Middle frontal gyrus (tissue), 1 donor: ENCODE measurements around the gene NRIP2.
A peak's percentile ranks its signal among the peaks of the same experiment; 100 is the strongest.

ENCODE experiments used
- DNase-seq: peaks from one replicate; pipeline ENCODE4 v3.0.0-alpha.2; 2015; ENCODE audit warnings: low spot score; ENCODE audit errors: extremely low spot score

The NRIP2 gene

DNA sequence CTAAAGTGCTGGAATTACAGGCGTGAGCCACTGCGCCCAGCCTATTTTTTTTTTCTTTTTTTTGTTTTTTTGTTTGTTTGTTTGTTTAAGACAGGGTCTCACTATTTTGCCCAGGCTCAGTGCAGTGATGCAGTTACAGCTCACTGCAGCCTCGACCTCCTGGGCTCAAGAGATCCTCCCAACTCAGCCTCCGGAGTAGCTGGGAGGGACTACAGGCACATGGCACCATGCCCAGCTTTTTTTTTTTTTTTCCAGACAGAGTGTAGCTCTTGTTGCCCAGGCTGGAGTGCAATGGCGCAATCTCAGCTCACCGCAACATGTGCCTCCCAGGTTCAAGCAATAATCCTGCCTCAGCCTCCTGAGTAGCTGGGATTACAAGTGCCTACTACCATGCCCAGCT is 28.1 kb downstream of the NRIP2 start:
- no peak for DNase-seq

DNA sequence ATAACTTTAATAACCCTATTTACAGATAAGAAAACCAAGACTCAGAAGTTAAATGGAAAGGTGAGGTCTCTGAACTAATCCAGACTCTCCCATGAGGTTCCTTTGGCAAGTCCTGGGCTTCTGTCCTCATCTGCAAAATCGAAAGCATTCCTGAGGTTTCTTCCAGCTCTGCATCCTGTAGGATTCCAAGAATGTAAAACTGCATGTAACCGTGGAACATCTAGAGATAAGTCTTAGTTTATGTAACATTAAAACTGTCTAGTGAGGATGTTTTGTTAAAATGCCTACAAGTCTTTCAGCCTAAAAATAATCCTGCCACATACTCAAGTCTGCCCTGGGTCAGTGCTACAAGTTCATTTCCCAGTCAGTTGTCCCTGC is 29.7 kb downstream of the NRIP2 start:
- DNase-seq, result no peak

DNA sequence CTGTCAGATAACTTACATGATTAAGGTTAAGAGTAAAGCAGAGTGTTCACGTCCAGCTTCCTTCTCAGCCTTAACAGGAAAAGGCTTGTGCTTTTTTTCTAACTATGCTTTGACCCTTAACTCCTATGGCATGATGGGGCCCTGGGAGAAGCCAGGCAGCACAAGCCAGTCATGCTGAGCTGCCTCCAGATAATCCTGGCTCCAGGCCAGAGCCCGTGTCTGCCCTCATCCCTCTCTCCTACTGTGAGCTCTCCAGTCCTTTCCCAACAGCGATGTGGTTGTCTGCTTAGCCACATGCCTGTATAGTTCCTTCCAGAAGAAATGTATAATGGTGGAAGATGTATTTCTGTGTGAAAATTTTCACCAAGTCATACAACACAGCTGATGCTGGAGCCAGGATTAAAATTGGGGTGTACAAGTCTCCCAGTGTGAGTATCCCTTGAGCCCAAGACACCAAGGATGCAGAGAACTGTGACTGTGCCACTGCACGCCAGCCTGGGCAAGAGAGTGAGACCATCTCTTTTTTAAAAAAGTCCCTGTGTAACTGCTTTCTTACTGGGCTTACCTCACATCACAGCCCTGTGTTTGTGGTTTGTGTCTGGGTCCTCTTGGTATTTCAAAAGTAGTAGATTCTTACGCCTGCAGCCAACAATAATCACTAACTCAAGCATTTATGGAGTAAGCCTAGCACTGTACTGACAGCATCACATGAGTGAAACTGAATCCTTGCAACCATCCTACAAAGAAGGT is 30.3 kb downstream of the NRIP2 start:
- no peak for DNase-seq

DNA sequence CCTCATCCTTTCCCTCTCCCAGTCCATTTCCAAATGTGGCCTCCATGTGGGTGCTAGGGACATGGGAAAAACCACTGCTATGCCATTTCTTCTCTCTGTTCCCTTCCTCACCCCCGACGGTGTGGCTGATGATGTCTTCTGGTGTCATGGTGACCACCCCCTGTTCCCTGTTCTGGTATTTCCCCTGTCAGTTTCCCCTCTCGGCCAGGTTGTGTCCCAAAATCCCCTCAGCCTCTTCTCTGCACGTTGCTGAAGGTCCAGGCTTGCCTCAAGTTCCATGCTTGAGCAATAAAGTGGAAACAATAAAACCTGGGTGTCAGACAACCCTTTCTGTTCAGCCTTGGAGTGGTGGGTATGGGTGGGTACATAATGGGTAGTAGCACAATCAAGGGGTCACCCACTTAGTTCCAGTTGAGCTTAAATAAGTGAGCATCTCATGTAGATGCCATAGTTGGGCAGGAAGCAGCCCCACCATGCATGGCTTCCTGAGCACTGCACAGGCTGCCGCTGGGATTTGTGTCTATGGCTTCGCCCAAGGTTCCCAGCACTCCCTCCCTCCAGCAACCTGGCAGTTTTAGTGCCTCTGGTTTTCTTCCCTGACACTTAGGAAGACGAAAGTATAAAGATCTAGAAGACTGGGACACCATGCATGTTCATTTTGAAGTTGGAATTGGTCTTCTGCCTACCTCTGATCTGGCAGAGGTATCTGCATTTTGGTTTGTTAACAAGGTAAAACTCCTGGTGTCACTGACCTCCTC is 31.0 kb downstream of the NRIP2 start:
- DNase-seq, result no peak

DNA sequence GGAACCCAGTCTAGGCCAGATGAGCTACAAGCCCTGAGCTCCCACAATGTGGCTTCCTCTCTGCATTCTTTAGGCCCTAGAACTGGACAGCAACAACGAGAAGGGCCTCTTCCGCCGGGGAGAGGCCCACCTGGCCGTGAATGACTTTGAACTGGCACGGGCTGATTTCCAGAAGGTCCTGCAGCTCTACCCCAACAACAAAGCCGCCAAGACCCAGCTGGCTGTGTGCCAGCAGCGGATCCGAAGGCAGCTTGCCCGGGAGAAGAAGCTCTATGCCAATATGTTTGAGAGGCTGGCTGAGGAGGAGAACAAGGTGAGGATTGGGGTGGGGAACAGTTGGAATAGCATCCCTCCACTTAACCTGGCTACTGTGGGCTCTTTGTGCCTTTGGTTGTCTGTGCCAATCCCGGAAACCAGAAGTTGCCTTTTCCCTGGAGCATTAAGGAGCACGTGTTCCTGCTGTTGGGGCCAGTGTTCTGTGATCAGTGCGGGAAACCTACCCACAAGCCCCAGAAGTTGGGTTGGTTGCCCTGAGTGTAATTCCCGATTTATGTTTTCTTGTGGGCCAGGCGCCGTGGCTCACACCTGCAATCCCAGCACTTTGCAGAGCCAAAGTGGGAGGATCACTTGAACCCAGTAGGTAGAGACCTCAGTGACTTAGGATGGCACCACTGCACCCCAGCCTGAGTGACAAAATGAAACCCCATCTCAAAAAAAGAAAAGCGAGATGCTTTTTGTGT is 33.6 kb downstream of the NRIP2 start:
- DNase-seq, result no peak

DNA sequence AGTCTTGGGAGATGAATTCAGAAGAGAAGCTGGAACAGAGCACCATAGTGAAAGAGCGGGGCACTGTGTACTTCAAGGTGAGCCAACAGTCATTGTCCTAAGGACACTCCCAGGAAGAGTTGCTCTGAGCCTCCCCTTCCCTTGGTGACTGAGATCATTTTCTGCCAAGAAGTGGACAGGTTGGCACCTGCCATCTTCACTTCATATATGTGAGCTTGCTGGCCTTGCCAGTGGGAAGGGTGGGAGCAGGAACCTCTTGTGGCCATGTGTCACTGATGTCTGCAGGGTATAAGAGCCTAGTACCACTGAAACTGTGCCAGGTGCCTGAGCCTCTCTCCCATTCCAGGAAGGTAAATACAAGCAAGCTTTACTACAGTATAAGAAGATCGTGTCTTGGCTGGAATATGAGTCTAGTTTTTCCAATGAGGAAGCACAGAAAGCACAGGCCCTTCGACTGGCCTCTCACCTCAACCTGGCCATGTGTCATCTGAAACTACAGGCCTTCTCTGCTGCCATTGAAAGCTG is 34.7 kb downstream of the NRIP2 start:
- DNase-seq, result no peak

DNA sequence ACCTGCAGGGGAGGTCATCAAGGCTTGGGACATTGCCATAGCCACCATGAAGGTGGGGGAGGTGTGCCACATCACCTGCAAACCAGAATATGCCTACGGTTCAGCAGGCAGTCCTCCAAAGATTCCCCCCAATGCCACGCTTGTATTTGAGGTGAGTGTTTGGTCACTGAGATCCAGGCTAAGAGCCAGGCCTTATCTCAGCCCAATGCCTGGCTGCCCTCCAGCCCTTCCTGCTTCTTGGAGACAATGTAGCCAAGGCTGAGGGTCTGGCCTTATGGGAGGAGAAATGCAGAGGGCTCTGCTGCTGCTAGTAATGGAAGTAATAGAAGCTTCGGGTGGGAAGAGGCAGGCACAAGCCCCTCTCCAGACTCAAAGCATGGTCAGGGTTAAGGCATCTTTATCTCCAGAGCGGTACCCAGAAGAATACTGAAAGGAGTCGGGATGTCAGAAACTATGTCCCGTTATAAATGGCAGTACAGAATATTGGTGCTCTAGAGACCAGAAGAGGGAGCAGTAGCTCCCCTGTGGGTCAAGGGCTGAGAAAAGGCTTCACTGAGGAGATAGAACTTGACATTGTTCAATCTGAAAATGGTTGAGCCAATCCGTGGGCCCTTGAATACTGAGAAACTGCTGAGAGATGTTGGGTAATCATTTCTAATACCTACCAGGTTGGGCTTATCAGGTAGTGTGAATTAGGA is 37.0 kb downstream of the NRIP2 start:
- DNase-seq, result no peak

DNA sequence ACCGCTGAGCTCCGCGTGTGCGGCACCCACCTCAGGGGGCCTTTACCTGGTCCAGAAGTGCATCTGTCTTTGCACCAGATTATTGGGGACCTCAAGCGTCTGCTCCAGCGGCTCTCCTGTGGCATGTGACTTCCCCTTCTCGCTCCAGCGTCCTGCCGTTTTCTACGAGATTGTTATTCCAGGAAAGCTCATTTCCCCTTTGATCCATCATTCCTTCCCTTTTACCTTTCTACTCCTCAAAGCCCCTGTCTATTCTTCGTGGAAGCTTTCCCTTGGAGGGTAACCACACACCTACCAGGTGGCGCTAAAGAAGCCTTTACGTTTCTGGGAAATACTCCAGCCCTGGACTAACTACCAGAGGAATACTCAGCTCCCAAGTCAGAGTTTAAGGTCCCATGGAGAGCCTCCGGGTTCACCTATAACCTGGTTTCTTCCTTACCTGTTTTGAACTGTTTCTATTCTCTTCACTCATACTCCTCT is 38.6 kb downstream of the NRIP2 start:
- no peak for DNase-seq

DNA sequence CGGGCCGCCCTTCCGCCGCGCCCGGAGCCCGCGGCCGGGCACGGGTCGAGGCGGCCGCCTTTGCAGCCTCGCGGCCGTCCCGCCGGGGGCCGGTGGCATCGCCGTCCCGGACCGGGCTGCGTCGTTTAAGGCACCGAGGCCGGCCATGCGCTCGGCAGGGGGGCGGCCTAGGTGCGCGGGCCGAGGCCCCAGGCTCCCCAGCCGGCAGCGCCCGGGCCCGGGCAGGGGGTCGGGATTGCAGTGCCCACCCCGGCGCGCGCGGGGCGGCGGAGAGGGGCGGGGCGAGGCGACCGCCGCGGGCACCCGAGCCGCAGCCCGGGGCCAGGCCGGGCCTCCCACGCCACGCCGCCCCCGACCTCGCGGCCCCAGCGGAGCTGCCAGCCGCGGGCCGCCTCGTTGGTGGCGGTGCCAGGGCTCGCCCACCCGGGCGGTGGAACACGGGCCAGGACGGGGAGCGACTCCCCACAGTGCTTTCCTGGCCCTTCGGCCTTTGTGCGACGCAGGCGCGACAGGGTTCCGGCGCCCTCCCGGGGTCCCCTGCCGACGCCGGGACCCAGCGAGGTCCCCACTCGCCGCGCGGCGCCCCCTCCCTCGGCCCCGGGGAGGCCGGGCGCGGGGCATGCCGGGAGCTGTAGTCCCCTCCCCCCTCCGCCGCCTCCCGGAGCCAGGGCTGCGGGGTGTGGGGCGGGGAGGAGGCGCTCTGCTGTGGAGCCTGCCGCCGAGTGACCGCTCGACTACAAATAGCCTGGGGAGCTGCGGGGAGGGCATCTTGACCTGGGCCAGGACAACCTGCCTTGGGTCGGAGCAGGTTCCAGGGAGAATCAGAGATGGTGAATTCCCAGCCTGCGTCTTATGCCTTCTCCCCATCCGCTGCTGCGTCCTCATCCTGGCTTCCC is 39.3 kb downstream of the NRIP2 start:
- peak; percentile 63 for DNase-seq

DNA sequence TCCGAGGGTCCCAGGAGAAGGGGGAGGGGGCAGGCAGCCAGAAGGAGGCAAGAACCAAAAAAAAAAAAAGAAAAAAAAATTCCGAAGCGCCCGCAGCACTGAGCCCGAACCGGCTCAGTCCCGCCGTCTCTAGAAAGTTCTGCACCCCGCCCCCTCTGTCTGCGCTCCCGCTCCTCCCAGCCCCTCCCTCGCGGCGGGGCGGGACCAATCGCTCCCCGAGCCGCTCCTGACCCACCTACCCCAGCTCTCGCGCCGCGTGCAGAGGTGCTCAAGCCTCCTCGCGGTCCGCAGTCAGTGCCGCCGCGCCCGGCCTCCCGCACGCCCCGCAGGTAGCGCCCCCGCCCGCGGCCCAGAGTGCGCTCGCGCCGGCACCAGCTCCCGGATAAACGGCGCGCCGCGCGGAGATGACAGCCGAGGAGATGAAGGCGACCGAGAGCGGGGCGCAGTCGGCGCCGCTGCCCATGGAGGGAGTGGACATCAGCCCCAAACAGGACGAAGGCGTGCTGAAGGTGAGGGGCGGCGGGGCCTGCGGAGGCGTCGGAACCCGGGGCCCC is 40.0 kb downstream of the NRIP2 start, which contains the start of gene FKBP4:
Gene FKBP4 (plus strand): TSS at position 235 of the 554 bp plus-strand sequence. CDS start 170 bp downstream, at position 405.
- peak; percentile 85 for DNase-seq

DNA sequence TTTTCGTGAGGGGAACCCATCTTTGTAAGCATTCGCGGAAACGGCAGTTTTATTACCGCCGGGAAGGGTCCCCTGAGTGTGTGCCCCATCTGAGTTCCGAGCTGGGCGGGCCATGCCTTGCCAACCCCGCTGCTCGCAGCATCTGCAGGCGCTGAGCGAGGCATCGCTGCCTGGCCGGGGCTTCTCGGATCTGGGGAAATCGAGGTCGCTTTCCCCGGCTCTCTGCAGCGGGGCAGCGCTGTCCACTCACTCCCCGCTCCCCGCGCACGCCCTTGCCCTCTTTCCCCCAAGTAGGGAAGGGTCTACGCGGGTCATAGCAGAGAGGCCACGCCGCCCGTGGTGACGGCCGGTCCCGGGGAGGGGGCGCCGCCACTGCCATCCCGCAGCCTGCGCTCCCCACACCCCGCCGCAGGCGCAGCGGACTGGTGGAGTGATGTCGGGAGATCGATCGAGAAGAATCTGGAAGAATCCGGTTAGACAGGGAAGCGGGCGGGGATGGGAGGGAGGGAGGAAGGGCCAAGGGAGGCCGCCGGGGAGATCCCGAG is 40.6 kb downstream of the NRIP2 start:
- no peak for DNase-seq

DNA sequence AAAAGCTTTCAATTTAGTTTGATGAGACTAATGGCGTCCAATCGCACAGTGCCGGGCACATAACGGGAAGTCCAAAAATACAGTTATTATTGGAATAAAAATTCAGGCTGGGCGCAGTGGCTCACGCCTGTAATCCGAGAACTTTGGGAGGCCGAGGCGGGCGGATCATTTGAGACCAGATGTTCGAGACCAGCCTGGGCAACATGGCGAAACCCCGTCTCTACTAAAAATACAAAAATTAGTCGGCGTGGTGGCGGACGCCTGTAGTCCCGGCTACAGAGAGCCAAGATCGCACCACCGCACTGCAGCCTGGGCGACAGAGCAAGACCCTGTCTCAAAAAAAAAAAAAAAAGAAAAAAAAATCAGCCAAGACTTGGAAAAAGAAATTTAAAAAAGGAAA is 41.3 kb downstream of the NRIP2 start:
- DNase-seq, result no peak

DNA sequence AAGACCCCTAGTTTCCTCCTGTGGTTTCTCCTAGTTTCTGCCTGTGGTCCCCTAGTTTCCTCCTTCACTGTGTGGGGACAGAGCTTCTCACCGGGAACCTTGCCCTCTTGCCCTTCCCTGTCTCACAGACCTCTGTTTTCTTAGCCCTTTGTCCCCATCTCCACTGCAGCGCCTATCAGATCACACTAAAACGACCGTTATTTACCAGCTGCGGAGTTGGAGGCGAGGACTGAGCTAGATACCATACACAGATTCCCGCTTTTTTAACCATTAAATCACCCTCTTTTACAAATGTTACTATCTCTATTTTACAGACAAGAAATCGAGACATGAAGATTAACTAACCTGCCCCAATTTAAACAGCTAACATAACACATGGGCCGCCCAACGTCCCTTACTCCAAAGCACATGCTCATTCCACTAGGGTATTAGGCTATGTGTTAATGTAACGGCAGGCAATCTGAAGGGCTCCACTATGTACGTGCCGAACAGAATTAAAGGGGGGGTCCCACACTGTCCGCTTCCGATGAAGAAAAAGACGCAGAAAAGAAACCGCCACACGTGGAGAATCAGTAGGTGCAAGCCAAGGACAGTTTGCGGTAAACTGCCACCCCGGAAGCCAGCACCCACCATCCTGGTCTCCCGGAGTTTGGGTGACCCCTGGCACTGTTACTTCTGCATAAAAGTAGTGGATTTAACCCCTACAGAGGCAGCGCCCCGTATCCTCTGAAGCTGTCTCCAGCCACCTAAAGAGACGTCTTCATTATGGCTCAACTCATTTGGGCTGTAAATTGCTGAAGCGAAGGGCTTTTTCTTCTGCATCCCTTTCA is 41.9 kb downstream of the NRIP2 start:
- DNase-seq, result no peak

DNA sequence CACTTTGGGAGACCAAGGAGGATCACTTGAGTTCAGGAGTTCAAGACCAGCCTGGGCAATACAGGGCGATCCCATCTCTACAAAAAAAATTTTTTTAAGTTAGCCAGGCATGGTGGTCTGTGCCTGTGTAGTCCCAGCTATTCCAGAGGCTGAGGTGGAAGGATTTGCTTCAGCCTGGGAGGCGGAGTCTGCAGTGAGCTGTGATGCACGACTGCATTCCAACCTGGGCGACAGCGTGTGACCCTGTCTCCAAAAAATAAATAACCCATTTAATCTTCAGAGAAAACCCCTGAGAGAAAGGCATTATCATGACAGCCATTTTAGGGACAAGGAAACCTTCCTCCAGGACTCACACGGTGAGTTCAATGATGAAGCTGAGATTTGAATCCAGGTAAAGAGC is 43.7 kb downstream of the NRIP2 start:
- no peak for DNase-seq

DNA sequence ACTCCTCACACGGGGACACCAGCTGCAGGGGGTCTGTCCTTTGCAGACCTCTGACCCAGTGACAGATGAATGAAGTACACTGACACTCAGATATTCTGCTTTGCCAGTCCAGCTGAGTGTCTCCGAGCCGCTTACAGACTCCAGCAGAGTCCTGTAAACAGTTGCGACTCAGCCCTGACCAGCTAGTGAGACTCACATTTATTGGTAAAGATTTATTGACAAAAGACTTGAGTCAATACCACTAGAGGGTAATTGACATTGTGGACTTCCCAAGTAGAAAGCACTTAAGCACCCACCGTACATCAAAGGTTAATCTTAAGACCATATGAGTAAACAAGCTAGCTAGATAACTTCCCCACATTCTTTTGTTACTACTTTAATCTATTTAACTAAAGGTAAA is 49.8 kb downstream of the NRIP2 start:
- no peak for DNase-seq

DNA sequence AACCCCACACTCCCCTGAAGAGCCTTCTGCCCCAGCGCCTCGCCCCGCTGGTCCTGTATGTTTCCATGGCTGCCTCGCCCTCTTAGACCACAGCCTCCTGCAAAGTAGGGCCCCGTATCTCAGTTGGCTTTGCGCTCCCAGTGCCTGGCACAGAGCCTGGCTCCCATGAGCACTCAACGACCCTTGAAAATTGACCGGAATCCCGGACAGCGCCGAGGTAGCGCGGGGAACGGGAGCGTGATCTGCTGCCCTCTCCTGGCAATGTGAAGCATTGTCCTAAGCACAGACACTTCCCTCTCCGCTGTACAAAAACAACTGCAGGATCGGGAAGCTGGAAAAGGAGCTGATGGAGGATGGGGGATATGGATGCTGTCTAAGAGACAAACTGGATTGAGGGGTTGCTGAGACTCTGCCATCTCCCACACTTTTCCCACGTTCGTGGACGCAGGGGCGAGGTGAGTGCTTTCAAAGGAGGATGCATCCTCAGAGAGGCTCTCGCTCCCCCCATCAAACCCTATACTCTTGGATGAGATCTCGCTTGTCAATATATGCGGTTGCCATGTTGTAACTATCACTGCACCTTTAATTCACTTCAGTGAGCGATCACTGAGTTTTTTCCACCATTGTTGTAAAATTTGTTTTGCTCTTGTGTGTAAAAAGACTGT is 50.8 kb downstream of the NRIP2 start:
- peak; percentile 72 for DNase-seq

DNA sequence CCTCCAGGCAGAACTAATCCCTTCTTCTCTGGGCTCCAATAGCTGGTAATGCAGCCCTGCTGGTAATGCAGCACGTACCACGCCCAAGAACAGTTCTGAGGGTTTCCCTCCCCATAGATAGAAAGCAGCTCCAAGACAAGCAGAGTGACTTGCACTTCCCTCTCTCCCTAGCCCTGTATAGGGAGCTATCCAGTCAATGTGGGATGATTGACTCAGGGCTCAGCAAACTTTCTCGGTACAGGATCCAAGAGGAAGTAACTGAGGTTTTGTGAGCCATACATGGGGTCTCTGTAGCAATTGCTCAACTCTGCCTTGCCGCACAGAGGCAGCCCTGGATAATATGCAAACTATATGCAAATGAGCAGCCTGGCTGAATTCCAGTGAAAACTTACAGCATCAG is 55.6 kb downstream of the NRIP2 start:
- no peak for DNase-seq
